ENCODE data around the gene HOXA3. TPM values are rescaled to one million over a fixed set of nuclear protein-coding genes. Genes with fewer than 3 reads are reported as not detected.

Gene HOXA3
- total and polyA plus RNA-seq, 2 of the 13 experiments (the other 11 are each of a cell fraction or from before 2014, with no cell fraction given), result 2.9 to 4.6 TPM

GRCh38 chr7:27129729-27130539 lies 22.4 kb downstream of the HOXA3 start (continued):
- TF ChIP-seq, protein P1, sequence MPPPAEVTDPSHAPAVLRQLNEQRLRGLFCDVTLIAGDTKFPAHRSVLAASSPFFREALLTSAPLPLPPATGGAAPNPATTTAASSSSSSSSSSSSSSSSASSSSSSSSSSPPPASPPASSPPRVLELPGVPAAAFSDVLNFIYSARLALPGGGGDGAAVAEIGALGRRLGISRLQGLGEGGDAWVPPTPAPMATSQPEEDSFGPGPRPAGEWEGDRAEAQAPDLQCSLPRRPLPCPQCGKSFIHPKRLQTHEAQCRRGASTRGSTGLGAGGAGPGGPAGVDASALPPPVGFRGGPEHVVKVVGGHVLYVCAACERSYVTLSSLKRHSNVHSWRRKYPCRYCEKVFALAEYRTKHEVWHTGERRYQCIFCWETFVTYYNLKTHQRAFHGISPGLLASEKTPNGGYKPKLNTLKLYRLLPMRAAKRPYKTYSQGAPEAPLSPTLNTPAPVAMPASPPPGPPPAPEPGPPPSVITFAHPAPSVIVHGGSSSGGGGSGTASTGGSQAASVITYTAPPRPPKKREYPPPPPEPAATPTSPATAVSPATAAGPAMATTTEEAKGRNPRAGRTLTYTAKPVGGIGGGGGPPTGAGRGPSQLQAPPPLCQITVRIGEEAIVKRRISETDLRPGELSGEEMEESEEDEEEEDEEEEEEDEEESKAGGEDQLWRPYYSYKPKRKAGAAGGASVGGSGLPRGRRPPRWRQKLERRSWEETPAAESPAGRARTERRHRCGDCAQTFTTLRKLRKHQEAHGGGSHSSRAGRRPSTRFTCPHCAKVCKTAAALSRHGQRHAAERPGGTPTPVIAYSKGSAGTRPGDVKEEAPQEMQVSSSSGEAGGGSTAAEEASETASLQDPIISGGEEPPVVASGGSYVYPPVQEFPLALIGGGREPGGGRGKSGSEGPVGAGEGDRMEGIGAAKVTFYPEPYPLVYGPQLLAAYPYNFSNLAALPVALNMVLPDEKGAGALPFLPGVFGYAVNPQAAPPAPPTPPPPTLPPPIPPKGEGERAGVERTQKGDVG (CRISPR knock-in tag; IDR thresholded peaks at IDR 0.05; ENCODE audit: borderline replicate concordance), result no peak
- peak; percentile 77 for TF ChIP-seq KDM2A (CRISPR knock-in tag; IDR thresholded peaks at IDR 0.05; ENCODE audit: borderline replicate concordance, low read depth)
- TF ChIP-seq, protein P2, sequence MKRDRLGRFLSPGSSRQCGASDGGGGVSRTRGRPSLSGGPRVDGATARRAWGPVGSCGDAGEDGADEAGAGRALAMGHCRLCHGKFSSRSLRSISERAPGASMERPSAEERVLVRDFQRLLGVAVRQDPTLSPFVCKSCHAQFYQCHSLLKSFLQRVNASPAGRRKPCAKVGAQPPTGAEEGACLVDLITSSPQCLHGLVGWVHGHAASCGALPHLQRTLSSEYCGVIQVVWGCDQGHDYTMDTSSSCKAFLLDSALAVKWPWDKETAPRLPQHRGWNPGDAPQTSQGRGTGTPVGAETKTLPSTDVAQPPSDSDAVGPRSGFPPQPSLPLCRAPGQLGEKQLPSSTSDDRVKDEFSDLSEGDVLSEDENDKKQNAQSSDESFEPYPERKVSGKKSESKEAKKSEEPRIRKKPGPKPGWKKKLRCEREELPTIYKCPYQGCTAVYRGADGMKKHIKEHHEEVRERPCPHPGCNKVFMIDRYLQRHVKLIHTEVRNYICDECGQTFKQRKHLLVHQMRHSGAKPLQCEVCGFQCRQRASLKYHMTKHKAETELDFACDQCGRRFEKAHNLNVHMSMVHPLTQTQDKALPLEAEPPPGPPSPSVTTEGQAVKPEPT (CRISPR knock-in tag; IDR thresholded peaks at IDR 0.05; ENCODE audit: low read depth), result no peak
- TF ChIP-seq RFX1 (IDR thresholded peaks at IDR 0.05), result no peak
- no peak for TF ChIP-seq ZNF572 (CRISPR knock-in tag; IDR thresholded peaks at IDR 0.05)
- no peak for TF ChIP-seq ZBTB33 (CRISPR knock-in tag; IDR thresholded peaks at IDR 0.05)
- TF ChIP-seq MAX (IDR thresholded peaks at IDR 0.05), result peak; percentile 62
- TF ChIP-seq ZNF530 (CRISPR knock-in tag; IDR thresholded peaks at IDR 0.05; ENCODE audit: low read depth), result no peak
- TF ChIP-seq STAT6 (CRISPR knock-in tag; IDR thresholded peaks at IDR 0.05; ENCODE audit: borderline replicate concordance), result no peak
- TF ChIP-seq MLXIP (CRISPR knock-in tag; IDR thresholded peaks at IDR 0.05; ENCODE audit: borderline replicate concordance), result no peak
- TF ChIP-seq ARNT (IDR thresholded peaks at IDR 0.05), result no peak
- TF ChIP-seq ZSCAN25 (CRISPR knock-in tag; IDR thresholded peaks at IDR 0.05), result 0 out of 2 replicates have a peak, but pooled peaks have one; percentile 1
- 0 out of 2 replicates have a peak, but pooled peaks have one; percentile 28 for TF ChIP-seq ZNF768 (CRISPR knock-in tag; IDR thresholded peaks at IDR 0.05)

Measured in HepG2 (cell line).